Hepatocyte (in vitro differentiated cells): ENCODE measurements around the gene TAAR1.

Experiments
- EZH2phosphoT487 ChIP-seq: fragments of 200-600 bp; sonication (generic); IDR thresholded peaks from one replicate; pipeline ENCODE4 v1.6.1; 2018; ENCODE audit warnings: antibody characterized with exemption, mild to moderate bottlenecking, low read depth, moderate library complexity; ENCODE audit not compliant: unreplicated experiment, severe bottlenecking
- TF ChIP-seq, protein P1 (sequence below): fragments of 200-600 bp; sonication (generic); IDR thresholded peaks from 2 replicates; pipeline ENCODE4 v1.5.1; 2016; ENCODE audit warnings: antibody characterized with exemption, mild to moderate bottlenecking; ENCODE audit not compliant: poor library complexity

DNA sequence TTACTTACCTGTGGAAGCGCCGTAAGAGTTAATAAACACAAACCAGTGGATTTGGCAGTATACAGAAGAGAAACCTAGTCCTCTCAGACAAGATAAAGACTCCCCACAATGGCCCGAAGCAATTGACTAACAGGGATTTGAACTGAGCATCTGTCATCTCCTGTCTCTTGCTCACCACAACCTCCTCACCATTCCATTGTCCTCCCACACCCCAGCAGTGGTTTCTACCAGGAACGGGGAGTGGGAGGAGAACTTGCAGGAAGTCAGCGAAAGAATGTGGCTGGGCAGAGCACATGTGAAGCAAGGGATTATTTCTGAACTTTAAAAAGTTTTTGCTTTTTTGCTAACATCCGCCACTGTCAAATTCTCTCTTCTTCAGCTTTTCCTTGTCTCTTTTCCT, 24.6 kb upstream of the TAAR1 start:
- TF ChIP-seq, protein P1, sequence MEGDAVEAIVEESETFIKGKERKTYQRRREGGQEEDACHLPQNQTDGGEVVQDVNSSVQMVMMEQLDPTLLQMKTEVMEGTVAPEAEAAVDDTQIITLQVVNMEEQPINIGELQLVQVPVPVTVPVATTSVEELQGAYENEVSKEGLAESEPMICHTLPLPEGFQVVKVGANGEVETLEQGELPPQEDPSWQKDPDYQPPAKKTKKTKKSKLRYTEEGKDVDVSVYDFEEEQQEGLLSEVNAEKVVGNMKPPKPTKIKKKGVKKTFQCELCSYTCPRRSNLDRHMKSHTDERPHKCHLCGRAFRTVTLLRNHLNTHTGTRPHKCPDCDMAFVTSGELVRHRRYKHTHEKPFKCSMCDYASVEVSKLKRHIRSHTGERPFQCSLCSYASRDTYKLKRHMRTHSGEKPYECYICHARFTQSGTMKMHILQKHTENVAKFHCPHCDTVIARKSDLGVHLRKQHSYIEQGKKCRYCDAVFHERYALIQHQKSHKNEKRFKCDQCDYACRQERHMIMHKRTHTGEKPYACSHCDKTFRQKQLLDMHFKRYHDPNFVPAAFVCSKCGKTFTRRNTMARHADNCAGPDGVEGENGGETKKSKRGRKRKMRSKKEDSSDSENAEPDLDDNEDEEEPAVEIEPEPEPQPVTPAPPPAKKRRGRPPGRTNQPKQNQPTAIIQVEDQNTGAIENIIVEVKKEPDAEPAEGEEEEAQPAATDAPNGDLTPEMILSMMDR = no peak
- TF ChIP-seq EZH2phosphoT487 = no peak
